HepG2 (cell line): ENCODE results near the gene TBC1D16. TPM values are rescaled to one million over a fixed set of nuclear protein-coding genes. Genes with fewer than 3 reads are reported as not detected.

Experiments
- AHR ChIP-seq: IDR thresholded peaks from 2 replicates; pipeline ENCODE4 v1.6.1; 2018; ENCODE audit warnings: missing genetic modification reagents, missing compliant biosample characterization
- BCL6 ChIP-seq: IDR thresholded peaks from 2 replicates; pipeline ENCODE4 v1.6.1; 2016; ENCODE audit warnings: missing genetic modification reagents, missing compliant biosample characterization
- BCLAF1 ChIP-seq: fragments of 450-650 bp; IDR thresholded peaks from 2 replicates; pipeline ENCODE4 v1.6.1; 2017; ENCODE audit warnings: mild to moderate bottlenecking
- HNRNPK ChIP-seq: fragments of 200-400 bp; formaldehyde crosslinking; IDR thresholded peaks from 2 replicates; pipeline ENCODE4 v1.6.1; 2018; ENCODE audit warnings: low read length, low read depth, moderate library complexity, mild to moderate bottlenecking; ENCODE audit not compliant: poor library complexity, severe bottlenecking
- HOXA5 ChIP-seq: sonication (generic); formaldehyde crosslinking; IDR thresholded peaks from 2 replicates; pipeline ENCODE4 v1.4.0; 2020; ENCODE audit warnings: missing genetic modification reagents
- KAT7 ChIP-seq: IDR thresholded peaks from 2 replicates; pipeline ENCODE4 v1.6.1; 2018; ENCODE audit warnings: borderline replicate concordance, missing compliant biosample characterization
- NONO ChIP-seq, 2 experiments: fragments of 450-650 bp in 1 of 2; sonication (generic) in 1 of 2; formaldehyde crosslinking in 1 of 2; IDR thresholded peaks in 1 of 2; conservative IDR thresholded peaks in 1 of 2; 2 replicates each; pipeline versions ENCODE4 v1.6.1 to v1.8.0; 2017 to 2022; ENCODE audit warnings: mild to moderate bottlenecking in 1 of 2, missing genetic modification reagents in 1 of 2, moderate library complexity in 1 of 2
- PLSCR1 ChIP-seq: sonication (generic); formaldehyde crosslinking; IDR thresholded peaks from 2 replicates; pipeline ENCODE4 v1.5.0; 2020; ENCODE audit warnings: missing genetic modification reagents, mild to moderate bottlenecking, borderline replicate concordance
- RAD21 ChIP-seq: fragments of 450-650 bp; formaldehyde crosslinking; IDR thresholded peaks from 2 replicates; pipeline ENCODE4 v1.5.0; 2020; ENCODE audit warnings: mild to moderate bottlenecking
- RARG ChIP-seq: sonication (generic); formaldehyde crosslinking; IDR thresholded peaks from 2 replicates; pipeline ENCODE4 v1.4.0; 2020; ENCODE audit warnings: low read depth, mild to moderate bottlenecking, missing genetic modification reagents
- RNF2 ChIP-seq: fragments of 450-650 bp; conservative IDR thresholded peaks from 2 replicates; pipeline ENCODE4 v1.6.1; 2016; ENCODE audit warnings: low read depth
- SATB2 ChIP-seq: sonication (generic); formaldehyde crosslinking; IDR thresholded peaks from 2 replicates; pipeline ENCODE4 v1.5.0; 2020; ENCODE audit warnings: missing genetic modification reagents
- SNAI1 ChIP-seq: sonication (generic); formaldehyde crosslinking; IDR thresholded peaks from 2 replicates; pipeline ENCODE4 v1.5.0; 2020; ENCODE audit warnings: mild to moderate bottlenecking, missing genetic modification reagents, borderline replicate concordance
- SRY ChIP-seq: sonication (generic); formaldehyde crosslinking; IDR thresholded peaks from 2 replicates; pipeline ENCODE4 v1.8.0; 2022; ENCODE audit warnings: mild to moderate bottlenecking, missing genetic modification reagents
- TFDP2 ChIP-seq: sonication (generic); formaldehyde crosslinking; IDR thresholded peaks from 2 replicates; pipeline ENCODE4 v1.4.0; 2020; ENCODE audit warnings: missing genetic modification reagents
- ZNF121 ChIP-seq: sonication (generic); formaldehyde crosslinking; IDR thresholded peaks from 2 replicates; pipeline ENCODE4 v1.5.0; 2020; ENCODE audit warnings: mild to moderate bottlenecking, missing genetic modification reagents
- ZNF263 ChIP-seq: sonication (generic); formaldehyde crosslinking; IDR thresholded peaks from 2 replicates; pipeline ENCODE4 v1.4.0; 2020; ENCODE audit warnings: missing genetic modification reagents
- ZNF777 ChIP-seq: sonication (generic); formaldehyde crosslinking; IDR thresholded peaks from 2 replicates; pipeline ENCODE4 v1.4.0; 2020; ENCODE audit warnings: missing genetic modification reagents
- polyA plus RNA-seq, 8 experiments: library from polyadenylated mRNA; depleted of rRNA in 3 of 8; stranded (reverse) in 7 of 8; unstranded in 1 of 8; fragments of >200 nt; fragmentation: Illumina TruSeq in 4 of 8; extraction: Trizol in 4 of 8; gene quantifications; 2 replicates each; pipeline versions ENCODE4 v1.2.1 to v1.2.3, GENCODE V29; 2011 to 2016; ENCODE audit warnings: low read depth in 4 of 8, missing spikeins in 1 of 8, mixed read lengths in 1 of 8; ENCODE audit not compliant: insufficient read depth in 1 of 8
- total RNA-seq, 5 experiments: library from RNA; depleted of rRNA; stranded (reverse); fragments of >200 nt; fragmentation: Illumina TruSeq; extraction: Trizol; gene quantifications; 2 replicates each; pipeline ENCODE4 v1.2.3, GENCODE V29; 2016; ENCODE audit warnings: low read depth in 1 of 5
- TF ChIP-seq, protein P1 (sequence below): sonication (generic); formaldehyde crosslinking; IDR thresholded peaks from 2 replicates; pipeline ENCODE4 v1.4.0; 2020; ENCODE audit warnings: missing genetic modification reagents
- TF ChIP-seq, protein P2 (sequence below): sonication (generic); formaldehyde crosslinking; IDR thresholded peaks from 2 replicates; pipeline ENCODE4 v1.8.0; 2022; ENCODE audit warnings: mild to moderate bottlenecking, missing genetic modification reagents; ENCODE audit not compliant: insufficient replicate concordance

TBC1D16 gene
- total and polyA plus RNA-seq, 2 of the 13 experiments (the other 11 are each of a cell fraction or from before 2014, with no cell fraction given): 14.9 to 24.9 TPM

- TF ChIP-seq, protein P1, sequence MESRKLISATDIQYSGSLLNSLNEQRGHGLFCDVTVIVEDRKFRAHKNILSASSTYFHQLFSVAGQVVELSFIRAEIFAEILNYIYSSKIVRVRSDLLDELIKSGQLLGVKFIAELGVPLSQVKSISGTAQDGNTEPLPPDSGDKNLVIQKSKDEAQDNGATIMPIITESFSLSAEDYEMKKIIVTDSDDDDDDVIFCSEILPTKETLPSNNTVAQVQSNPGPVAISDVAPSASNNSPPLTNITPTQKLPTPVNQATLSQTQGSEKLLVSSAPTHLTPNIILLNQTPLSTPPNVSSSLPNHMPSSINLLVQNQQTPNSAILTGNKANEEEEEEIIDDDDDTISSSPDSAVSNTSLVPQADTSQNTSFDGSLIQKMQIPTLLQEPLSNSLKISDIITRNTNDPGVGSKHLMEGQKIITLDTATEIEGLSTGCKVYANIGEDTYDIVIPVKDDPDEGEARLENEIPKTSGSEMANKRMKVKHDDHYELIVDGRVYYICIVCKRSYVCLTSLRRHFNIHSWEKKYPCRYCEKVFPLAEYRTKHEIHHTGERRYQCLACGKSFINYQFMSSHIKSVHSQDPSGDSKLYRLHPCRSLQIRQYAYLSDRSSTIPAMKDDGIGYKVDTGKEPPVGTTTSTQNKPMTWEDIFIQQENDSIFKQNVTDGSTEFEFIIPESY: peak; percentile 86
- TF ChIP-seq ZNF121 (CRISPR knock-in tag) (no peak), RARG (CRISPR knock-in tag) (no peak), SNAI1 (no peak), NONO (IDR thresholded peaks at IDR 0.05) (no peak), NONO (CRISPR knock-in tag; conservative IDR thresholded peaks at IDR 0.05) (0 out of 2 replicates have a peak, but pooled peaks have one; percentile 30), SRY (CRISPR knock-in tag) (no peak), AHR (CRISPR knock-in tag) (no peak), BCLAF1 (no peak), ZNF263 (CRISPR knock-in tag) (no peak), SATB2 (CRISPR knock-in tag) (no peak), BCL6 (CRISPR knock-in tag) (no peak), ZNF777 (no peak), KAT7 (CRISPR knock-in tag) (no peak), HOXA5 (0 out of 2 replicates have a peak, but pooled peaks have one; percentile 26), RAD21 (CRISPR knock-in tag) (peak; percentile 83), PLSCR1 (no peak), RNF2 (no peak), TFDP2 (CRISPR knock-in tag) (no peak), HNRNPK (no peak)
- TF ChIP-seq, protein P2, sequence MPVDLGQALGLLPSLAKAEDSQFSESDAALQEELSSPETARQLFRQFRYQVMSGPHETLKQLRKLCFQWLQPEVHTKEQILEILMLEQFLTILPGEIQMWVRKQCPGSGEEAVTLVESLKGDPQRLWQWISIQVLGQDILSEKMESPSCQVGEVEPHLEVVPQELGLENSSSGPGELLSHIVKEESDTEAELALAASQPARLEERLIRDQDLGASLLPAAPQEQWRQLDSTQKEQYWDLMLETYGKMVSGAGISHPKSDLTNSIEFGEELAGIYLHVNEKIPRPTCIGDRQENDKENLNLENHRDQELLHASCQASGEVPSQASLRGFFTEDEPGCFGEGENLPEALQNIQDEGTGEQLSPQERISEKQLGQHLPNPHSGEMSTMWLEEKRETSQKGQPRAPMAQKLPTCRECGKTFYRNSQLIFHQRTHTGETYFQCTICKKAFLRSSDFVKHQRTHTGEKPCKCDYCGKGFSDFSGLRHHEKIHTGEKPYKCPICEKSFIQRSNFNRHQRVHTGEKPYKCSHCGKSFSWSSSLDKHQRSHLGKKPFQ (CRISPR knock-in tag): no peak
Measured at GRCh38 chr17:79970576-79971068, 65.0 kb downstream of the TBC1D16 start (continued).
